Body of pancreas (tissue), 4 donors: ENCODE results near the gene ANKRD33B. TPM values are rescaled to one million over a fixed set of nuclear protein-coding genes. Genes with fewer than 3 reads are reported as not detected.

Source experiments
- ATAC-seq: fragments of 150-250 bp; one replicate; pipeline ENCODE4 v1.9.1; 2016
- DNase-seq, 4 donors: peaks; one replicate each; pipeline ENCODE4 v3.0.0-alpha.2; 2019
- H3K27ac ChIP-seq, 4 donors: fragments of 200-600 bp; sonication (generic); 1 replicate in 3 of 4; 2 replicates in 1 of 4; pipeline versions ENCODE4 v1.5.1 to v1.6.1; 2016 to 2019; ENCODE audit warnings: mild to moderate bottlenecking in 1 of 4, mixed read lengths in 1 of 4, moderate library complexity in 1 of 4
- H3K27me3 ChIP-seq, 2 donors: fragments of 200-600 bp; sonication (generic); one replicate each; pipeline ENCODE4 v1.6.0; 2016; ENCODE audit warnings: mild to moderate bottlenecking in 1 of 2
- H3K36me3 ChIP-seq, 2 donors: fragments of 200-600 bp; sonication (generic); replicated peaks in 1 of 2; 2 replicates each; pipeline ENCODE4 v1.5.1; 2016; ENCODE audit warnings: low read depth in 2 of 2; ENCODE audit not compliant: insufficient read depth in 1 of 2
- H3K4me1 ChIP-seq: fragments of 200-600 bp; sonication (generic); one replicate; pipeline ENCODE4 v1.6.0; 2016
- H3K4me3 ChIP-seq, 2 donors: fragments of 200-600 bp; sonication (generic); 1 replicate in 1 of 2; 2 replicates in 1 of 2; pipeline ENCODE4 v1.5.1; 2016 to 2019
- H3K9me3 ChIP-seq, 3 donors: fragments of 200-600 bp; sonication (generic); 1 replicate in 2 of 3; 2 replicates in 1 of 3; pipeline ENCODE4 v1.5.1; 2016
- CTCF ChIP-seq, 7 experiments: fragments of 450-650 bp in 4 of 7; fragments of 200-600 bp in 3 of 7; sonication (generic) in 3 of 7; IDR thresholded peaks; one replicate each; pipeline ENCODE4 v1.5.1; 2016 to 2019; ENCODE audit warnings: antibody characterized with exemption in 7 of 7
- POLR2A ChIP-seq, 3 donors: fragments of 450-650 bp; IDR thresholded peaks; one replicate each; pipeline ENCODE4 v1.6.1; 2016; ENCODE audit warnings: antibody characterized with exemption in 3 of 3, mild to moderate bottlenecking in 2 of 3
- whole genome bisulfite sequencing, 2 donors: methylation state at CpG; one replicate each; pipeline ENCODE4 v1.1.5; 2017; 5-methylcytosine and 5-hydroxymethylcytosine counted together
- intact Hi-C: fragments of 100-400 bp; cut with DNase I; formaldehyde crosslinking; loops from one replicate; pipeline ENCODE4 v1.15.1; 2023
- total RNA-seq, 2 donors: library from RNA; depleted of rRNA; stranded (reverse); fragments of >200 nt; gene quantifications; one replicate each; pipeline ENCODE4 v1.1.0, GENCODE V29; 2016

Gene ANKRD33B
- total RNA-seq, 2 donors from 2014 or later = 2.3 to 3.9 TPM

- intact Hi-C loops = no loop called here
- no peak overlapping the region for H3K27ac ChIP-seq
- TF ChIP-seq CTCF (IDR thresholded peaks at IDR 0.05) (no peak), POLR2A (IDR thresholded peaks at IDR 0.05) (no peak)
- ATAC-seq (no peak), DNase-seq (no peak)
- H3K27me3 ChIP-seq = no peaks in the 10 kb centered on the region
- H3K4me3 ChIP-seq = no peak overlapping the region
- 60 to 68% methylated on average over 3 of the region's 3 CpGs for whole genome bisulfite sequencing, 2 donors
- H3K36me3 ChIP-seq = no peaks in the 10 kb centered on the region
- no peaks in the 10 kb centered on the region for H3K4me1 ChIP-seq
- H3K9me3 ChIP-seq = no peaks in the 10 kb centered on the region
These were observed 28.1 kb downstream of the ANKRD33B start for GRCh38 chr5:10591966-10592365.

- TF ChIP-seq CTCF (IDR thresholded peaks at IDR 0.05) = no peak
- no peak for TF ChIP-seq POLR2A (IDR thresholded peaks at IDR 0.05)
- H3K36me3 ChIP-seq = no peaks in the 10 kb centered on the region
- H3K27ac ChIP-seq = no peak overlapping the region
- no peaks in the 10 kb centered on the region for H3K9me3 ChIP-seq
- intact Hi-C loops = no loop called here
- no peak overlapping the region for H3K4me3 ChIP-seq
- H3K4me1 ChIP-seq = no peaks in the 10 kb centered on the region
- H3K27me3 ChIP-seq = no peaks in the 10 kb centered on the region
- DNase-seq (no peak), ATAC-seq (no peak)
These were observed 28.7 kb downstream of the ANKRD33B start for GRCh38 chr5:10592601-10593000.

GRCh38 chr5:10593531-10594181 lies 29.8 kb downstream of the ANKRD33B start:
- Histone ChIP-seq H3K4me3 (no peak overlapping the region), H3K36me3 (no peaks in the 10 kb centered on the region), H3K4me1 (no peaks in the 10 kb centered on the region), H3K9me3 (no peaks in the 10 kb centered on the region), H3K27ac (no peak overlapping the region), H3K27me3 (no peaks in the 10 kb centered on the region)
- DNase-seq (no peak), ATAC-seq (no peak)
- intact Hi-C loops = no loop called here
- TF ChIP-seq POLR2A (IDR thresholded peaks at IDR 0.05) = no peak
- 70 to 71% methylated on average over 7 of the region's 7 CpGs for WGBS, 2 donors

GRCh38 chr5:10594591-10595210 lies 30.8 kb downstream of the ANKRD33B start:
- Histone ChIP-seq H3K9me3 (no peaks in the 10 kb centered on the region), H3K27ac (peak overlapping the region in 1 of 4 donors; percentile 69), H3K27me3 (no peaks in the 10 kb centered on the region), H3K4me3 (no peak overlapping the region), H3K4me1 (no peaks in the 10 kb centered on the region), H3K36me3 (no peaks in the 10 kb centered on the region)
- no peak for DNase-seq
- intact Hi-C loops = no loop called here
- no peak for TF ChIP-seq CTCF (IDR thresholded peaks at IDR 0.05)
- no peak for TF ChIP-seq POLR2A (IDR thresholded peaks at IDR 0.05)
- ATAC-seq = no peak
- 73 to 77% methylated on average over 11 of the region's 11 CpGs for WGBS, 2 donors

GRCh38 chr5:10595293-10595671 lies 31.4 kb downstream of the ANKRD33B start:
- Histone ChIP-seq H3K36me3 (no peaks in the 10 kb centered on the region), H3K27ac (peak overlapping the region in 3 of 4 donors; percentile 44 to 69 (median 52)), H3K4me1 (no peaks in the 10 kb centered on the region), H3K27me3 (no peaks in the 10 kb centered on the region), H3K9me3 (no peaks in the 10 kb centered on the region), H3K4me3 (no peak overlapping the region)
- ATAC-seq (no peak), DNase-seq (no peak)
- TF ChIP-seq POLR2A (IDR thresholded peaks at IDR 0.05) (no peak), CTCF (IDR thresholded peaks at IDR 0.05) (no peak)
- intact Hi-C loops = no loop called here
- WGBS, 2 donors = 86% methylated on average over 6 of the region's 6 CpGs
